HT1080 (cell line): Measurements from ENCODE around the gene SPAG16. TPM values are rescaled to one million over a fixed set of nuclear protein-coding genes. Genes with fewer than 3 reads are reported as not detected.

ENCODE experiments used
- DNase-seq: peaks from one replicate; pipeline ENCODE4 v3.0.0-alpha.2; 2015; ENCODE audit warnings: low read depth
- total RNA-seq: library from RNA; depleted of rRNA; stranded (reverse); fragments of >200 nt; shearing (Covaris generic); gene quantifications from 2 replicates; pipeline ENCODE4 v1.2.3, GENCODE V29; 2014

SPAG16 gene
- total RNA-seq, 1 experiment from 2014 or later: 15.4 TPM

- no peak for DNase-seq
Measured at GRCh38 chr2:214242797-214243196, 958.5 kb downstream of the SPAG16 start.

- DNase-seq: no peak
Measured at GRCh38 chr2:214244847-214245246, 960.6 kb downstream of the SPAG16 start.

GRCh38 chr2:214246417-214246816 lies 962.2 kb downstream of the SPAG16 start:
- DNase-seq: no peak

DNA sequence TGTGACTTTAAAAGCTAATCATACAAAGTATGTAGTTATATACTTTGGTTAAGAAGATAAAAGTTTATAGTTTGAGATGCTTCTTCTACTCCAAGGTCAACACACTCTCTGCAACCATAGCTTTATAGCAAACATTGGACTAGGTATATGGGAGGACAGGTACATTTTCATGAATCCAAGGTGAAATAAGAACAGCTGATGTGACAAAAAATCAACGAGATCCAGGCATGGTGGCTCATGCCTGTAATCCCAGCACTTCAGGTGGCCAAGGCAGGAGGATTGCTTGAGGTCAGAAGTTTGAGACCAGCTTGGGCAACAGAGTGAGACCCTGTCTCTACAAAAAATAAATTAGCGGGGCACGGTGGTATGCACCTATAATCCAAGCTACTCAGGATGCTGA lies 963.3 kb downstream of the SPAG16 start:
- no peak for DNase-seq

- no peak for DNase-seq
Measured at GRCh38 chr2:214255046-214255445, 970.8 kb downstream of the SPAG16 start.

GRCh38 chr2:214261683-214262082 lies 977.4 kb downstream of the SPAG16 start:
- DNase-seq: no peak

GRCh38 chr2:214264171-214264570 lies 979.9 kb downstream of the SPAG16 start:
- no peak for DNase-seq

GRCh38 chr2:214265991-214266489 lies 981.8 kb downstream of the SPAG16 start:
- DNase-seq: no peak

DNA sequence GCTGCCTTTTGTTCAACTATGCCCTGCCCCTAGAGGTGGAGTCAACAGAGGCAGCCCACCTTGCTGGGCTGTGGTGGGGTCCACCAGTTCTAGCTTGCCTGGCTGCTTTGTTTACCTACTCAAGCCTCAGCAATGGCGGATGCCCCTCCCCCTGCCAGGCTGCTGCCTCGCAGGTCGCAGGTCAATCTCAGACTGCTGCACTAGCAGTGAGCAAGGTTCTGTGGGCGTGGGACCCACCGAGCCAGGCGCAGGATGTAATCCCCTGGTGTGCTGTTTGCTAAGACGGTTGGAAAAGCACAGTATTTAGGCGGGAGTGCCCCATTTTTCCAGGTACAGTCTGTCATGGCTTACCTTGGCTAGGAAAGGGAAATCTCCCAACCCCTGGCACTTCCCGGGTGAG lies 993.6 kb downstream of the SPAG16 start:
- DNase-seq: no peak

DNA sequence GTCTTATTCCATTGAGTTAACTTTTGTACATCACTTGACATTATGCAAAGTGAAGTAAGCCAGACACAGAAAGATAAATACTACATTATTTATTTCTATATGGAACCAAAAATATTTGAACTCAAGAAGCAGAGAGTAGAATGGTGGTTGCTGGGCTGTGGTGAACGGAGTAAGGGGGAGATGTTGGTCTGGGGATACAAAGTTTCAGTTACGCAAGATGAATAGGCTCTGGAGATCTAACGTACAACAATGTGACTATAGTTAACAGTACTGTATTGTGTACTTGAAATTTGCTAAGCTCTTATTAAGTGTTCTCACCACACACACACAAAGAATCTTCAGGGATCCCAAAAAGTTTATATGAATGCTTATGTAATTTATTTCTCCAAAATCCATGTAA lies 1001.7 kb downstream of the SPAG16 start:
- DNase-seq: no peak

DNA sequence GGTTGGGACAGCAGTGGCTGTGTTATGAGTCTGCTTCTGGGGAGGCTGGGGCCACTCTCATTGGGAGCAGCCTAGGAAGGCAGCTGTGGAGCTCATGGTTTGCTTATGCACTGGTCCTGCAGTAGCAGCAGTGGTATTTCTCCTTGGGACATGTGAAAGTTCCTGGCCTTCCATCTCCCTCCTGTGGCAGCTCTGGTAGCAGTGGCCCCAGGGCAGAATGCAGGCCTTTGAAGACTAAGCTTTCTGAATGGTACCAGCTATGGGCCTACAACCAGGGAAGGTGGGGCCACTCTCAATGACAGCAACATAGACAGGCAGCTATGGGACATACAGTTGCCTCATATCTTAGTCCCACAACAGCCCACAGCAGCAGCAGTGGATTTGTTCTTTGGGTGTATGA lies 1009.3 kb downstream of the SPAG16 start:
- no peak for DNase-seq

GRCh38 chr2:214294426-214294825 lies 1010.2 kb downstream of the SPAG16 start:
- no peak for DNase-seq

DNA sequence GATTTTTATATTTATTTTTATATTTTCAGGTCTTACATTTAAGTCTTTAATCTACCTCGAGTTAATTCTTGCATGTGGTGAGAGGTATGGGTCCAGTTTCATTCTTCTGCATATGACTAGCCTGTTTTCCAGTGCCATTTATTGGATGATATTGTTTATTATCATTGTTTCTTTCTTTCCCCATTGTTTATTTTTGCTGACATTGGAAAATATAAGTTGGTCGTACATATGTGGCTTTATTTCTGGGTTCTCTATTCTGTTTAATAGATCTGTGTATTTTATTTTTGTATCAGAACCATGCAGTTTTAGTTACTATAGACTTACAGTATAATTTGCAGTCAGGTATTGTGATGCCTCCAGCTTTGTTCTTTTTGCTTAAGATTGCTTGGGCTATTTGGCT lies 1013.2 kb downstream of the SPAG16 start:
- DNase-seq: no peak

- DNase-seq: peak; percentile 18
Measured at GRCh38 chr2:214310319-214310718, 1026.1 kb downstream of the SPAG16 start.

- DNase-seq: no peak
Measured at GRCh38 chr2:214311031-214311533, 1026.8 kb downstream of the SPAG16 start.

DNA sequence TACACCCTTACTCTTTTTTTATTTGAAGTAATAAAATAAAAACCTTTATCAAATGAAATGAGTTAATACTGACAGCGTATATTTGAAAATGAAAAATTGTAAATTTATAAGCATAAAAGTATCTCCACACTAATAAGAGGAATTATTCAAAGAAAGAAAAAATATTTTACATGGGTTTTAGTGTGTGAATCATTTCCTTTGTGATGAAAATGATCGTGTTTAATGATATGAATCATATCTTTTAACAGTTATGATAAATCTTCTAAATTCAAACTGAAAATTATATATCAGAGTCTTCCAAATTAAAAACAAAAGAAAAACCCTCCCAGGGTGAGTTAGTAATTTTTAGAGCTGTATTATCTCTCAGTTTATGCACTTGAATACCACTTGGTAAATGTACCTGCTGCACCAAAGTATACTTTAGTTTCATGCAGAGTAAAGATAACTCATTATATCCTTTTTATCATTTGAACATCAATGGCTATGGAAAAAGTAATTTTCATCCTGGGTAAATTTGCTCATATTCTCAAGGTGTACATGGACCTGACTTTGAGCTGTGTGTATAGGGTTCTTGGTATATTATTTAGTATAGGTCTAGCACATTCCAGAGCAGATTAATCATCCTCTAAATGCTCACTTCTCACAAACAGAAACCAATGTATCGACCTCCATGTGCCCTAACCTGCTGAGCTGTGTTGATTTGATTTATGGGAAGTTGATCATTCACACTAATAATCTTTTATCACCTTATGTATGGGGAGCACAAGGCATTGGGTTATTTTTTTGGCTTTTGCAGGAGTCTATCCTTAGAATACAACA lies 1027.9 kb downstream of the SPAG16 start:
- peak; percentile 52 for DNase-seq

DNA sequence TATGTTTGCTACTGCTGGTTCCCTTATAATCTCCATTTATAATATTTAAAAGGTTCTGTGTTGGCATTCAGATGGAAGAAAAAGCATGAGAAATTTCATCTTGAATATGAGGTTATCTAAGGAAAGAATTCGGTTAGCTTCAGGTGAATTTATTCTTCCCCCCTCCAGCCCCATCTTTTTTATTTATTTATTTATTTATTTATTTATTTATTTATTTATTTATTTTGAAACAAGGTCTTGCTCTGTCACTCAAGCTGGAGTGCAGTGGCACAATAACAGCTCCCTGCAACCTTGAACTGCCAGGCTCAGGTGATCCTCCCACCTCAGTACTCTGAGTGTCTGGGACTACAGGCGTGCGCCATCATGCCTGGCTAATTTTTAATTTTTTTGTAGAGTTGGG lies 1031.1 kb downstream of the SPAG16 start:
- DNase-seq: no peak

GRCh38 chr2:214320211-214320610 lies 1035.9 kb downstream of the SPAG16 start:
- no peak for DNase-seq

GRCh38 chr2:214322662-214323061 lies 1038.4 kb downstream of the SPAG16 start:
- peak; percentile 52 for DNase-seq

DNA sequence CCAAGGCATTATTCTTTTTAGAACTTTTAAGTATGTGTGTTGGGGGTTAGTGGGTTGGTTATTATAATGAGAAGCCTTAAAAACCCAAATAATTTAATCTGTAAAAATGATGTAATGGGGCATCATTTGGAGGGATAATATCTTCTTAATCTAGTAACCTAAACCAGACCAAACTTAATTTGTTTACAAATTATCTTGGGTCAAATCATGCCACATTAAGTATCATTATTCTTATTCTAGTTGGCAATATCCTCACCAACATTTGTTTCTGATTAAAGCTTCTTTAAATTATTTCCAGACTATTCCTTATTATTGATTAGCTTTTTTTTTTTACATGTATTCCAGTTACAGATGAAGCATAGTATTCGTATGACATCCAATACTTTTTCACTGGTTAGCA lies 1041.1 kb downstream of the SPAG16 start:
- DNase-seq: no peak

DNA sequence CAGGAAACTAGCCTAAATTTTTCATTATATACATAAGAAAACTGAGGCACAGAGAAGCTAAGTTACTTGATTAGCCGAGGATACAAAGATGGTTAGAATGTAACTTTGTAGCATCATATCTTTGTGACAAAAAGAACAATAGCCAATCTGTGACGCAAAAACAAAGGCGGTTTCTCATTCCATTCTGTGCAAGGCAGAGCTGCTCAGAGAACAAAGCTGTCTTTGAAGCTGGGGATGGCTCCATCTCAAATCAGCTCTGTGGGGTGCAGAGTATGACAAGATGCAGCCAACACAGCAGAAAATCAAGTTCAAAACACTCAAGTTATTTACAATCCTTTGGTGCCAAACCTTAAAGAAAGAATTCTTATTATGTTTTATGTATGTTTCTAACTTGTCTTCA lies 1044.7 kb downstream of the SPAG16 start:
- no peak for DNase-seq

GRCh38 chr2:214341646-214342045 lies 1057.4 kb downstream of the SPAG16 start:
- peak; percentile 22 for DNase-seq

DNA sequence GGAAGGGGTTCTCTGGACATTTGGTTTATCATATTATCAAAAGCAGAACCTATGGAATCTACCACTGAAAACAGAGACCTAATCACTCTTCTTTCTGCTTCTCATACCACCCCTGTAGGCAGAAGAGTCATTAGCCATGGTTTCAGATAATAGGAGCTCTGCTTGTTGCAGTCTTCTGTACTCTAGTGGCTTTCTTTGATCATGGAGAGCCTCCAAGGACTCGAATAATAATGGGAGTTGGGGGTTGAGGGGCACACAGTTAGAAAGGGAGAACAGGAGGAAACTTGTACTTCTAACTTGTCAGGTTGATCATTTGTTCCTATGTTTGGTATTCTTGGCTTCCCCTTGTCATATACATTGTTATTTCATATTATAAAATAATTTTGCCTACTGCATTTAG lies 1074.2 kb downstream of the SPAG16 start:
- no peak for DNase-seq
